HG03565 (cell line): Measurements from ENCODE around the gene USF1.
"Not testable (repeated sequence)": the region's sequence is repeated elsewhere in the genome, so short reads cannot be mapped to it uniquely, and the experiment has no call there.

Experiments used
- ATAC-seq: cut with Tn5 transposase; IDR thresholded peaks from one replicate; pipeline ENCODE4 v1.9.1; 2021; ENCODE audit warnings: mild to moderate bottlenecking, moderate library complexity; ENCODE audit not compliant: unreplicated experiment

USF1 gene

GRCh38 chr1:160992036-160992435 lies 53.7 kb downstream of the USF1 start:
- ATAC-seq, result not testable (repeated sequence)
